MM.1S (cell line): ENCODE measurements around the gene CLK4.

Source experiments
- DNase-seq: peaks from one replicate; pipeline ENCODE4 v3.0.0-alpha.2; 2015
- H2AFZ ChIP-seq: fragments of 300-600 bp; sonication (generic); 2 replicates; pipeline ENCODE4 v1.6.0; 2016; ENCODE audit warnings: antibody characterized with exemption, low read length
- H3F3A ChIP-seq: fragments of 300-600 bp; sonication (generic); 2 replicates; pipeline ENCODE4 v1.6.1; 2016; ENCODE audit warnings: mild to moderate bottlenecking, antibody characterized with exemption, low read length, moderate library complexity, mixed read lengths; ENCODE audit not compliant: insufficient read depth
- H3K27ac ChIP-seq: fragments of 300-600 bp; sonication (generic); 2 replicates; pipeline ENCODE4 v1.5.1; 2016; ENCODE audit warnings: mild to moderate bottlenecking, low read length
- H3K27me3 ChIP-seq: fragments of 300-600 bp; sonication (generic); replicated peaks from 2 replicates; pipeline ENCODE4 v1.6.0; 2016; ENCODE audit warnings: low read length; ENCODE audit not compliant: insufficient read depth
- H3K36me3 ChIP-seq: fragments of 300-600 bp; sonication (generic); replicated peaks from 2 replicates; pipeline ENCODE4 v1.6.1; 2016; ENCODE audit warnings: mild to moderate bottlenecking, low read length, mixed read lengths; ENCODE audit not compliant: insufficient read depth
- H3K4me1 ChIP-seq: fragments of 300-600 bp; sonication (generic); 2 replicates; pipeline ENCODE4 v1.6.1; 2016; ENCODE audit warnings: low read length, mixed read lengths
- H3K4me2 ChIP-seq: fragments of 300-600 bp; sonication (generic); 2 replicates; pipeline ENCODE4 v1.6.0; 2016; ENCODE audit warnings: low read depth, low read length
- H3K4me3 ChIP-seq: fragments of 300-600 bp; sonication (generic); 2 replicates; pipeline ENCODE4 v1.5.1; 2016; ENCODE audit warnings: low read length, mixed read lengths
- H3K79me2 ChIP-seq: fragments of 300-600 bp; sonication (generic); 2 replicates; pipeline ENCODE4 v1.6.1; 2016; ENCODE audit warnings: mixed run types, low read length, mixed read lengths
- H3K9ac ChIP-seq: fragments of 300-600 bp; sonication (generic); 2 replicates; pipeline ENCODE4 v1.6.1; 2016; ENCODE audit warnings: low read length, mixed read lengths
- H3K9me2 ChIP-seq: fragments of 300-600 bp; sonication (generic); replicated peaks from 2 replicates; pipeline ENCODE4 v1.6.1; 2016; ENCODE audit warnings: mild to moderate bottlenecking, low read length, mixed read lengths; ENCODE audit not compliant: insufficient read depth
- H3K9me3 ChIP-seq: fragments of 300-600 bp; sonication (generic); replicated peaks from 2 replicates; pipeline ENCODE4 v1.6.1; 2016; ENCODE audit warnings: mild to moderate bottlenecking, low read length, mixed read lengths; ENCODE audit not compliant: insufficient read depth
- H4K20me1 ChIP-seq: fragments of 300-600 bp; sonication (generic); 2 replicates; pipeline ENCODE4 v1.6.1; 2016; ENCODE audit warnings: mild to moderate bottlenecking, low read length, moderate library complexity, mixed read lengths; ENCODE audit not compliant: insufficient read depth
- EZH2 ChIP-seq: fragments of 300-600 bp; sonication (generic); optimal IDR thresholded peaks from 2 replicates; pipeline ENCODE3; 2017; ENCODE audit warnings: low read depth, mild to moderate bottlenecking, antibody characterized with exemption, low read length, mixed read lengths
- EZH2phosphoT487 ChIP-seq: fragments of 300-600 bp; sonication (generic); IDR thresholded peaks from 2 replicates; pipeline ENCODE4 v1.6.1; 2018; ENCODE audit warnings: antibody characterized with exemption, low read length
- TF ChIP-seq, protein P1 (sequence below): fragments of 300-600 bp; sonication (generic); IDR thresholded peaks from 2 replicates; pipeline ENCODE4 v1.5.1; 2016; ENCODE audit warnings: antibody characterized with exemption, low read length, mixed read lengths

Gene CLK4

DNA sequence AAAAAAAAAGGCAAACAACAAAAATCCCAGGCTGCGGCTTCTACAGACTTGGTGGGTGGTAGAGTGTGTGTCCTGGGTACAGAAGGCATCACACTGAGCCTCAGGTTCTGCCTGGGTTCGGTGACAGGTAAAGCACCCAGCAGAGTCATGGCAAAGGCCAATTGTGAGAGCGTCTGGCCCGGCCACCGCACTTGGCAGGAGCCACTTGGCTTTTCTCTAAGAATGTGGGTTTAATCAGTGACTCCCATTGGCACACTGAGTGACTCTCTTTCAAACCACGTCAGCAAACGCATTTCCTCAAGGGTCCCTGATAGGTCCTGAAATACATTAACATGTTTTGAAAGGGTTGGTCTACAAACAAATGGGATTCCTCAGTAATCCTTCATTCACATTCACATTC lies 53.6 kb downstream of the CLK4 start:
- no peak overlapping the region for H3K9ac ChIP-seq
- DNase-seq, result no peak
- H3K9me3 ChIP-seq, result no peaks in the 10 kb centered on the region
- no peak overlapping the region for H3K27ac ChIP-seq
- H3K4me2 ChIP-seq, result no peak overlapping the region
- H3K9me2 ChIP-seq, result no peaks in the 10 kb centered on the region
- TF ChIP-seq, protein P1, sequence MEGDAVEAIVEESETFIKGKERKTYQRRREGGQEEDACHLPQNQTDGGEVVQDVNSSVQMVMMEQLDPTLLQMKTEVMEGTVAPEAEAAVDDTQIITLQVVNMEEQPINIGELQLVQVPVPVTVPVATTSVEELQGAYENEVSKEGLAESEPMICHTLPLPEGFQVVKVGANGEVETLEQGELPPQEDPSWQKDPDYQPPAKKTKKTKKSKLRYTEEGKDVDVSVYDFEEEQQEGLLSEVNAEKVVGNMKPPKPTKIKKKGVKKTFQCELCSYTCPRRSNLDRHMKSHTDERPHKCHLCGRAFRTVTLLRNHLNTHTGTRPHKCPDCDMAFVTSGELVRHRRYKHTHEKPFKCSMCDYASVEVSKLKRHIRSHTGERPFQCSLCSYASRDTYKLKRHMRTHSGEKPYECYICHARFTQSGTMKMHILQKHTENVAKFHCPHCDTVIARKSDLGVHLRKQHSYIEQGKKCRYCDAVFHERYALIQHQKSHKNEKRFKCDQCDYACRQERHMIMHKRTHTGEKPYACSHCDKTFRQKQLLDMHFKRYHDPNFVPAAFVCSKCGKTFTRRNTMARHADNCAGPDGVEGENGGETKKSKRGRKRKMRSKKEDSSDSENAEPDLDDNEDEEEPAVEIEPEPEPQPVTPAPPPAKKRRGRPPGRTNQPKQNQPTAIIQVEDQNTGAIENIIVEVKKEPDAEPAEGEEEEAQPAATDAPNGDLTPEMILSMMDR, result no peak
- TF ChIP-seq EZH2phosphoT487 (no peak), EZH2 (no peak)
- no peaks in the 10 kb centered on the region for H3K36me3 ChIP-seq
- H3K4me3 ChIP-seq, result no peak overlapping the region
- no peaks in the 10 kb centered on the region for H3K4me1 ChIP-seq
- H3F3A ChIP-seq, result no peaks in the 10 kb centered on the region
- no peak overlapping the region for H2AFZ ChIP-seq
- no peaks in the 10 kb centered on the region for H3K79me2 ChIP-seq
- peaks cover 25% of the 10 kb centered on the region; the same call in 1 of the 2 replicates for H3K27me3 ChIP-seq
- H4K20me1 ChIP-seq, result no peaks in the 10 kb centered on the region

DNA sequence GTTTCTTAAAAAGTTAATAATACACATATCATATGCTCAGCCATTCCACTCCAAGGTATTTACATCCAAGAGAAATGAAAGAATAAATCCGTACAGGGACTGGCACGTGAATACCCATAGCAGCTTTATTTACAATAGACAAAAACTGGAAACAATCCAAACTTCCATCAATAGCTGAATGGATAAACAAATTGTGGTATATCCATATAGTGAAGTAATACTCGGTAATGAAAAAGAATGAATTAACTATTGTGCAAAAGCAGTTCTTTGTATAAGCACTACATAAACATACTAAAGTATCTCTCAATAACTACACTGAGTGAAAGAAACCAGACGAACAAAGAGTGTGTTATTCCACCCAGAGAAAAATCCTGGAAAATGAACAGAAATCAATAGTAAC lies 54.2 kb downstream of the CLK4 start:
- H3K36me3 ChIP-seq, result no peaks in the 10 kb centered on the region
- no peaks in the 10 kb centered on the region for H3K9me3 ChIP-seq
- no peaks in the 10 kb centered on the region for H3F3A ChIP-seq
- no peak for TF ChIP-seq EZH2
- TF ChIP-seq, protein P1, result no peak
- DNase-seq, result no peak
- no peaks in the 10 kb centered on the region for H3K4me1 ChIP-seq
- peaks cover 29% of the 10 kb centered on the region; the same call in 1 of the 2 replicates for H3K27me3 ChIP-seq
- no peaks in the 10 kb centered on the region for H3K79me2 ChIP-seq
- no peaks in the 10 kb centered on the region for H4K20me1 ChIP-seq
- no peak overlapping the region for H3K27ac ChIP-seq
- no peak overlapping the region for H3K9ac ChIP-seq
- H3K9me2 ChIP-seq, result no peaks in the 10 kb centered on the region
- no peak overlapping the region for H3K4me2 ChIP-seq
- H2AFZ ChIP-seq, result no peak overlapping the region
- no peak overlapping the region for H3K4me3 ChIP-seq

DNA sequence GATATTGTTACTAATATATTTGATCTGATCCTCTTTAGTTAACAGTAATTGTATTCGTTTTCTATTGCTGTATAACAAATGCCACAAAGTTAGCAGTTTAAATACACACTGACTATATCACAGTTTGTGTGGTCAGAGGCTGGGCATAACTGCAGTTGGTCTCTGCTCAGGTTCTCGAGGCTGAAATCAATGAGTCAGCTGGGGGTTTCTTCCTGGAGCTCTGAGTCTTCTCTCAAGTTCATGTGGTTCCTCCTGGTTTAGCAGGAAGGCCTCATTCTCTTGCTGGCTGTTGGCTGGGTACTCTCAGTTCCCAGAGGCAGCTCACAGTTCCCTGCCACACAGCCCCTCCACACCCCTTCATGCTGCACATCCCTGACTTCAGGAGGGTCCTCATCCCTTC lies 57.4 kb downstream of the CLK4 start:
- no peak for DNase-seq
- Histone ChIP-seq H2AFZ (no peak overlapping the region), H3F3A (no peaks in the 10 kb centered on the region), H3K9me2 (no peaks in the 10 kb centered on the region), H3K27ac (no peak overlapping the region), H3K4me2 (no peak overlapping the region), H3K79me2 (no peaks in the 10 kb centered on the region), H3K4me1 (no peaks in the 10 kb centered on the region), H3K9ac (no peak overlapping the region), H3K9me3 (no peaks in the 10 kb centered on the region), H3K36me3 (no peaks in the 10 kb centered on the region), H3K27me3 (peaks cover 34% of the 10 kb centered on the region; the same call in 1 of the 2 replicates), H3K4me3 (no peak overlapping the region), H4K20me1 (no peaks in the 10 kb centered on the region)
- TF ChIP-seq EZH2 (no peak), EZH2phosphoT487 (no peak)
- TF ChIP-seq, protein P1, result no peak
